BLaER1 treated with 17β-estradiol and CSF1 and Interleukin-3, amounts not matched to agents 10 nM and 100 nM (cell line): Measurements from ENCODE around the gene SBNO2.

ENCODE experiments used
- H3K27ac ChIP-seq, 11 experiments: shearing (Covaris generic); formaldehyde crosslinking; 2 replicates each; pipeline ENCODE4 v1.8.1; 2022
- H3K27me3 ChIP-seq, 11 experiments: shearing (Covaris generic); formaldehyde crosslinking; 2 replicates each; pipeline ENCODE4 v1.8.1; 2022
- H3K36me3 ChIP-seq, 11 experiments: shearing (Covaris generic); formaldehyde crosslinking; 2 replicates each; pipeline ENCODE4 v1.8.1; 2022
- H3K4me1 ChIP-seq, 10 experiments: shearing (Covaris generic); formaldehyde crosslinking; 2 replicates each; pipeline ENCODE4 v1.8.1; 2022
- H3K4me2 ChIP-seq, 11 experiments: shearing (Covaris generic); formaldehyde crosslinking; 2 replicates each; pipeline ENCODE4 v1.8.1; 2022
- H3K4me3 ChIP-seq, 10 experiments: shearing (Covaris generic); formaldehyde crosslinking; 2 replicates each; pipeline ENCODE4 v1.8.1; 2022
- H3K9ac ChIP-seq, 11 experiments: shearing (Covaris generic); formaldehyde crosslinking; 2 replicates each; pipeline ENCODE4 v1.8.1; 2022
- H3K9me3 ChIP-seq, 11 experiments: shearing (Covaris generic); formaldehyde crosslinking; replicated peaks in 1 of 11; 2 replicates each; pipeline ENCODE4 v1.8.1; 2022
- H4K20me1 ChIP-seq, 11 experiments: shearing (Covaris generic); formaldehyde crosslinking; 2 replicates each; pipeline ENCODE4 v1.8.1; 2022
- Cebpa-rat ChIP-seq, 11 experiments: shearing (Covaris generic); IDR thresholded peaks; 2 replicates each; pipeline ENCODE4 v1.8.1; 2022

Gene SBNO2

DNA sequence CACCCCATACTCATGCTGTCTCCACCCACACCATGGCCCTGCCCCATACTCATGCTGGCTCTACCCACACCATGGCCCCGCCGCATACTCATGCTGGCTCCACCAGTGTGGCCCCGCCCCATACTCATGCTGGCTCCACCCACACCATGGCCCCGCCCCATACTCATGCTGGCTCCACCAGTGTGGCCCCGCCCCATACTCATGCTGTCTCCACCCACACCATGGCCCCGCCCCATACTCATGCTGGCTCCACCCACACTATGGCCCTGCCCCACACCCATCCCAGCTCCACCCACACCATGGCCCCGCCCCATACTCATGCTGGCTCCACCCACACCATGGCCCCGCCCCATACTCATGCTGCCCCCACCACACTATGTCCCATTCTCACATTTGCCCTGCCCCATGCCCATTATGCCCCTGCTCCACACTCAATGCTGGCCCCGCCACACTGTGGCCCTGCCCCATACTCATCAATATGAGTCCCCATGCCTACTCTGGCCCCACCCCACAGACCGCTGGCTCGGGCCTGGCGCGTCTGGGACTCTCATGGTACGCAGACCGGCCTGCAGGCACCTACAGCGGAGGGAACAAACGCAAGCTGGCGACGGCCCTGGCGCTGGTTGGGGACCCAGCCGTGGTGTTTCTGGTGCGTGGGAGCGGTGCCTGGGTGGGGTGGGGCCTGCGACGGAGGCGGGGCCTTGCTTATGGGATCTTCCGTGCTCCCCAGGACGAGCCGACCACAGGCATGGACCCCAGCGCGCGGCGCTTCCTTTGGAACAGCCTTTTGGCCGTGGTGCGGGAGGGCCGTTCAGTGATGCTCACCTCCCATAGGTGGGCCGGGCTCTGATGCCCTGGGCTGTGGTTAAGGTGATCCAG is 110.8 kb downstream of the SBNO2 start:
- no peak overlapping the region for H3K4me3 ChIP-seq
- peaks cover 0 to 6% (median 0%) of the 10 kb centered on the region in 11 experiments; a peak in 2 of 22 replicates for H4K20me1 ChIP-seq
- H3K4me2 ChIP-seq = peak overlapping the region in 6 of 11 experiments; percentile 88 to 98 (median 94); a peak in 3 of 22 replicates
- peaks cover 31 to 52% (median 42%) of the 10 kb centered on the region in 10 experiments for H3K4me1 ChIP-seq
- H3K27me3 ChIP-seq = 0 out of 22 replicates have a peak, but pooled peaks cover 0 to 4% (median 0%) of the 10 kb centered on the region in 11 experiments
- no peak for TF ChIP-seq Cebpa-rat (IDR thresholded peaks at IDR 0.05)
- peaks cover under 1 to 8% (median 2%) of the 10 kb centered on the region in 11 experiments; a peak in 16 of 22 replicates for H3K36me3 ChIP-seq
- H3K9ac ChIP-seq = no peak overlapping the region
- H3K9me3 ChIP-seq = 0 out of 22 replicates have a peak, but pooled peaks cover 0 to 5% (median 0%) of the 10 kb centered on the region in 11 experiments
- H3K27ac ChIP-seq = no peak overlapping the region

DNA sequence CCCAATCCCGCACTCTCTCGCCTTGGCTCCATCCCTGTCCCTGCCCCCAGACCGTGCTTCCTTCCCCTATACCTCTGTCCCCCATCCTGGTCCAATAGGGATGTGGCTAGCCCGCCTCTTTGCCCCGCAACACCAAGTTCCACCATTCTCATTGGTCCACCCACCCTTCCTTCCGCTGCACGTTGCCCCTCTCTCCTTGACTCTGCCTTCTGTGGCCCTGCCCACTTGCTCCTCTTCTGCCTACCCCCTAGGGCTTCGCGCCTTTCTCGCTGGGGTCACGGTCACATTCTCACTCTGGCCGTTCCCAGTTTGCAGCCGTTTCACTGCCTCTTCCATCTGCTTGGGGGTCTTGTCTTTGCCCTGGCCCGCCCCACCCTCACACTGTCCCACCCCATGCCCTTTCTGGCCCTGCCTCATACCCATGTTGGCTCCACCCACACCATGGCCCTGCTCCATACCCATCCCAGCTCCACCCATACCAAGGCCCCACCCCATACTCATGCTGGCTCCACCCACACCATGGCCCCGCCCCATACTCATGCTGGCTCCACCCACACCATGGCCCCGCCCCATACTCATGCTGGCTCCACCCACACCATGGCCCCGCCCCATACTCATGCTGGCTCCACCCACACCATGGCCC is 111.6 kb downstream of the SBNO2 start:
- Histone ChIP-seq H3K36me3 (peaks cover 0 to 10% (median 0%) of the 10 kb centered on the region in 11 experiments; a peak in 3 of 22 replicates), H4K20me1 (peaks cover 0 to 6% (median 0%) of the 10 kb centered on the region in 11 experiments; a peak in 1 of 22 replicates), H3K4me3 (no peak overlapping the region), H3K4me2 (no peak overlapping the region), H3K4me1 (peaks cover 37 to 59% (median 49%) of the 10 kb centered on the region in 10 experiments), H3K9ac (no peak overlapping the region), H3K27me3 (0 out of 22 replicates have a peak, but pooled peaks cover 0 to 4% (median 0%) of the 10 kb centered on the region in 11 experiments), H3K27ac (no peak overlapping the region), H3K9me3 (0 out of 22 replicates have a peak, but pooled peaks cover 0 to 5% (median 0%) of the 10 kb centered on the region in 11 experiments)
- no peak for TF ChIP-seq Cebpa-rat (IDR thresholded peaks at IDR 0.05)

DNA sequence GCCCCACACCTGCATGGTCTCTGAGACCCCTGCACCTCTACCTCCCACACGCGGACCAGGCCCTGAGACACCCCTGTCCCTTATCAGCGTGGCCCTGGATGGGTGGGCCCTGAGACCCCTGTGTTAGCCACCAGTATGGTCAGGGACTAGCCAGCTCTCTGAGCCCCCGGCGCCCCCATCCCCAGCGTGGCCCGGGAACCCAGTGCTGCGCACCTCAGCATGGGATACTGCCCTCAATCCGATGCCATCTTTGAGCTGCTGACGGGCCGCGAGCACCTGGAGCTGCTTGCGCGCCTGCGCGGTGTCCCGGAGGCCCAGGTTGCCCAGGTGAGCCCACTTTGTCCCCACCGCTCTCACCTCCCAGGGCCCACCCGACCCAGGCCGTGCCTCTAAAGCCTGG is 112.1 kb downstream of the SBNO2 start:
- no peak overlapping the region for H3K27ac ChIP-seq
- H3K9ac ChIP-seq = no peak overlapping the region
- 0 out of 22 replicates have a peak, but pooled peaks cover 0 to 4% (median 0%) of the 10 kb centered on the region in 11 experiments for H3K27me3 ChIP-seq

DNA sequence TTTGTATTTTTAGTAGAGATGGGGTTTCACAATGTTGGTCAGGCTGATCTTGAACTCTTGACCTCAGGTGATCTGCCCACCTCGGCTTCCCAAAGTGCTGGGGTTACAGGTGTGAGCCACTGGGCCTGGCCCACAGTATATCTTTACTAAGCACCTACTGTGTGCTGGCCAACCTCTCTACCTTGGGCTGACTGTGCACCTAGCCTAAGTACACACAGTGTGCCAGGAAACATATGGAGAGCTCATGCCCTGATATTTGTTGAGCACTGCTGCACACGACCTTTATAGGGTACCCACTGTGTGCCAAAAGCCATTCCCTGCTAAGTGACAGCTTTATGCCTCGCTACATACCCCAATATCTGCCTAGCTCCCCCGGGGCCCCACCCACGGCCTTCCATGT is 113.4 kb downstream of the SBNO2 start:
- H3K4me3 ChIP-seq = no peak overlapping the region
- H3K4me2 ChIP-seq = no peak overlapping the region
- H3K36me3 ChIP-seq = peaks cover 0 to 24% (median 0%) of the 10 kb centered on the region in 11 experiments; a peak in 3 of 22 replicates
- H3K9ac ChIP-seq = no peak overlapping the region
- TF ChIP-seq Cebpa-rat (IDR thresholded peaks at IDR 0.05) = no peak
- no peak overlapping the region for H3K27ac ChIP-seq
- peaks cover 34 to 57% (median 44%) of the 10 kb centered on the region in 10 experiments for H3K4me1 ChIP-seq
- 0 out of 22 replicates have a peak, but pooled peaks cover 0 to 5% (median 0%) of the 10 kb centered on the region in 11 experiments for H3K9me3 ChIP-seq
- H4K20me1 ChIP-seq = peaks cover 0 to 11% (median 0%) of the 10 kb centered on the region in 11 experiments; a peak in 3 of 22 replicates
- H3K27me3 ChIP-seq = 0 out of 22 replicates have a peak, but pooled peaks cover 0 to 4% (median 0%) of the 10 kb centered on the region in 11 experiments

More for the DNA sequence above, 112.1 kb downstream of the SBNO2 start:
- H4K20me1 ChIP-seq = peaks cover 0 to 6% (median 0%) of the 10 kb centered on the region in 11 experiments; a peak in 1 of 22 replicates
- no peak for TF ChIP-seq Cebpa-rat (IDR thresholded peaks at IDR 0.05)
- H3K4me1 ChIP-seq = peaks cover 42 to 65% (median 54%) of the 10 kb centered on the region in 10 experiments
- H3K4me2 ChIP-seq = no peak overlapping the region
- no peak overlapping the region for H3K4me3 ChIP-seq
- H3K9me3 ChIP-seq = 0 out of 22 replicates have a peak, but pooled peaks cover 0 to 5% (median 0%) of the 10 kb centered on the region in 11 experiments
- H3K36me3 ChIP-seq = peaks cover 0 to 12% (median 0%) of the 10 kb centered on the region in 11 experiments; a peak in 3 of 22 replicates

DNA sequence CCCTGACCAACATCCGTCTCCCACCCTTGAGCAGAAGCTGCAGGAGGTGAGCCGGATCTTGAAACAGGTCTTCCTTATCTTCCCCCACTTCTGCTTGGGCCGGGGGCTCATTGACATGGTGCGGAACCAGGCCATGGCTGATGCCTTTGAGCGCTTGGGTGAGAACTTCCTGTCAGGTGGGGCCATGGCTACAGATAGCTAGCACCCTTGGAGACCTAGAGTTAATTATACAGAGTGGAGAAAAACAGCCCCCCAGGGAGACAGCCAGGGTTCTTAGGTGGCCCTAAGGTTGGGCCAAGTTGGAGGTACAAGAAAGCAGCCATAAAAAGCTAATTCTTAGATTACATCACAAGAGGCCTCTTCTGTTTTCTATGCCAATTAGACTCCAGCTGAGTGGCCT is 116.0 kb downstream of the SBNO2 start:
- H3K4me2 ChIP-seq = peak overlapping the region; percentile 0 to 73 (median 62); a peak in 19 of 22 replicates
- no peaks in the 10 kb centered on the region for H3K27me3 ChIP-seq
- H3K9me3 ChIP-seq = 0 out of 22 replicates have a peak, but pooled peaks cover 0 to 2% (median 0%) of the 10 kb centered on the region in 11 experiments
- no peak for TF ChIP-seq Cebpa-rat (IDR thresholded peaks at IDR 0.05)
- H4K20me1 ChIP-seq = peaks cover 0 to 13% (median 0%) of the 10 kb centered on the region in 11 experiments; a peak in 4 of 22 replicates
- H3K27ac ChIP-seq = peak overlapping the region in 3 of 11 experiments; percentile 0 to 32 (median 13); a peak in 2 of 22 replicates
- H3K4me3 ChIP-seq = no peak overlapping the region
- peaks cover 0 to 45% (median 0%) of the 10 kb centered on the region in 11 experiments; a peak in 5 of 22 replicates for H3K36me3 ChIP-seq
- H3K9ac ChIP-seq = peak overlapping the region in 1 of 11 experiments; percentile 30; a peak in 2 of 22 replicates
- peaks cover 14 to 34% (median 23%) of the 10 kb centered on the region in 10 experiments for H3K4me1 ChIP-seq
